GM18505 (cell line): ENCODE measurements around the gene CCT7.
A peak's percentile ranks its signal among the peaks of the same experiment; 100 is the strongest.
"Not testable (repeated sequence)": the region's sequence is repeated elsewhere in the genome, so short reads cannot be mapped to it uniquely, and the experiment has no call there.

Source experiments
- ATAC-seq: cut with Tn5 transposase; IDR thresholded peaks from one replicate; pipeline ENCODE4 v1.9.1; 2021; ENCODE audit not compliant: unreplicated experiment
- POLR2A ChIP-seq: IDR thresholded peaks from 4 replicates; pipeline ENCODE4 v1.6.1; 2011; ENCODE audit warnings: borderline replicate concordance; ENCODE audit not compliant: insufficient read depth, insufficient read length; ENCODE audit errors: extremely low read depth

The CCT7 gene

GRCh38 chr2:73262108-73262651 lies 28.1 kb downstream of the CCT7 start:
- no peak for ATAC-seq
- TF ChIP-seq POLR2A = no peak

- ATAC-seq = not testable (repeated sequence)
These were observed 28.8 kb downstream of the CCT7 start for GRCh38 chr2:73262691-73263429.

- no peak for TF ChIP-seq POLR2A
These were observed 29.6 kb downstream of the CCT7 start for GRCh38 chr2:73263540-73264331.

GRCh38 chr2:73264332-73264606 lies 30.2 kb downstream of the CCT7 start:
- no peak for ATAC-seq
- TF ChIP-seq POLR2A = no peak

More at GRCh38 chr2:73263540-73264331, 29.6 kb downstream of the CCT7 start:
- ATAC-seq = no peak

- no peak for ATAC-seq
These were observed 30.7 kb downstream of the CCT7 start for GRCh38 chr2:73264783-73265182.

GRCh38 chr2:73265298-73266060 lies 31.4 kb downstream of the CCT7 start:
- ATAC-seq = no peak

More at GRCh38 chr2:73264783-73265182, 30.7 kb downstream of the CCT7 start:
- no peak for TF ChIP-seq POLR2A

GRCh38 chr2:73266061-73266901 lies 32.2 kb downstream of the CCT7 start:
- no peak for TF ChIP-seq POLR2A
- ATAC-seq = no peak

More at GRCh38 chr2:73265298-73266060, 31.4 kb downstream of the CCT7 start:
- no peak for TF ChIP-seq POLR2A

GRCh38 chr2:73267008-73267407 lies 32.9 kb downstream of the CCT7 start:
- TF ChIP-seq POLR2A = no peak
- ATAC-seq = no peak

- no peak for TF ChIP-seq POLR2A
- ATAC-seq = no peak
These were observed 34.3 kb downstream of the CCT7 start for GRCh38 chr2:73268366-73268829.

- peak; percentile 74 for ATAC-seq
- TF ChIP-seq POLR2A = peak; percentile 59
These were observed 35.0 kb downstream of the CCT7 start for GRCh38 chr2:73268830-73269685.

GRCh38 chr2:73269686-73270465 lies 35.8 kb downstream of the CCT7 start:
- peak; percentile 5 for ATAC-seq
- TF ChIP-seq POLR2A = no peak
